ENCODE data around the gene ODAM.
"Not testable (repeated sequence)": the region's sequence is repeated elsewhere in the genome, so short reads cannot be mapped to it uniquely, and the experiment has no call there.

- TF ChIP-seq POLR2AphosphoS5 (IDR thresholded peaks at IDR 0.05; ENCODE audit: low read depth, low read length); POLR2A (IDR thresholded peaks at IDR 0.05; ENCODE audit: low read depth, low read length); TAF1 (IDR thresholded peaks at IDR 0.05; ENCODE audit: borderline replicate concordance, low read depth, low read length): not testable (repeated sequence)
These were observed 20.6 kb downstream of the ODAM start for GRCh38 chr4:70216109-70216508.
